ENCODE measurements around the gene GNG8.

Gene GNG8

GRCh38 chr19:46656541-46656940, 20.5 kb upstream of the GNG8 start:
- no peak for TF ChIP-seq CTCF (IDR thresholded peaks at IDR 0.05; ENCODE audit: low read depth, low read length)
- H3K4me3 ChIP-seq (ENCODE audit: low read depth, low read length) = no peak overlapping the region

- no peak for TF ChIP-seq CTCF (IDR thresholded peaks at IDR 0.05; ENCODE audit: low read depth, low read length)
- no peak overlapping the region for H3K4me3 ChIP-seq (ENCODE audit: low read depth, low read length)
Measured at GRCh38 chr19:46654621-46655152, 18.7 kb upstream of the GNG8 start.

- H3K4me3 ChIP-seq (ENCODE audit: low read depth, low read length) = no peak overlapping the region
- no peak for TF ChIP-seq CTCF (IDR thresholded peaks at IDR 0.05; ENCODE audit: low read depth, low read length)
Measured at GRCh38 chr19:46650445-46650844, 14.4 kb upstream of the GNG8 start.

- no peak for TF ChIP-seq CTCF (IDR thresholded peaks at IDR 0.05; ENCODE audit: low read depth, low read length)
- no peak overlapping the region for H3K4me3 ChIP-seq (ENCODE audit: low read depth, low read length)
Measured at GRCh38 chr19:46648961-46649960, 13.3 kb upstream of the GNG8 start.

- H3K4me3 ChIP-seq (ENCODE audit: low read depth, low read length) = no peak overlapping the region
- no peak for TF ChIP-seq CTCF (IDR thresholded peaks at IDR 0.05; ENCODE audit: low read depth, low read length)
Measured at GRCh38 chr19:46648060-46648960, 12.3 kb upstream of the GNG8 start.

- no peak overlapping the region for H3K4me3 ChIP-seq (ENCODE audit: low read depth, low read length)
- TF ChIP-seq CTCF (IDR thresholded peaks at IDR 0.05; ENCODE audit: low read depth, low read length) = no peak
Measured at GRCh38 chr19:46646402-46646801, 10.4 kb upstream of the GNG8 start.

Measured in WI38 (cell line).